Hepatocyte (in vitro differentiated cells): ENCODE data around the gene ENTHD1.

Source experiments
- CTCF ChIP-seq: fragments of 200-600 bp; sonication (generic); IDR thresholded peaks from 2 replicates; pipeline ENCODE4 v1.5.1; 2016; ENCODE audit warnings: antibody characterized with exemption, mild to moderate bottlenecking; ENCODE audit not compliant: poor library complexity
- EZH2phosphoT487 ChIP-seq: fragments of 200-600 bp; sonication (generic); IDR thresholded peaks from one replicate; pipeline ENCODE4 v1.6.1; 2018; ENCODE audit warnings: antibody characterized with exemption, mild to moderate bottlenecking, low read depth, moderate library complexity; ENCODE audit not compliant: unreplicated experiment, severe bottlenecking

GRCh38 chr22:39845529-39845928 is 48.0 kb downstream of the ENTHD1 start:
- TF ChIP-seq CTCF (no peak), EZH2phosphoT487 (no peak)
